Liver (tissue), 3 donors: ENCODE data around the gene PEX5L.

Source experiments
- ATF3 ChIP-seq: IDR thresholded peaks from 2 replicates; pipeline ENCODE4 v1.6.1; 2016; ENCODE audit warnings: antibody characterized with exemption
- CTCF ChIP-seq: fragments of 150-350 bp; IDR thresholded peaks from 2 replicates; pipeline ENCODE4 v1.5.1; 2017; ENCODE audit warnings: improper control_type of control experiment, low read depth, low read length; ENCODE audit not compliant: missing input control
- JUND ChIP-seq, 2 donors: IDR thresholded peaks; 2 replicates each; pipeline ENCODE4 v1.6.1; 2016; ENCODE audit warnings: antibody characterized with exemption in 2 of 2
- RAD21 ChIP-seq, 2 donors: IDR thresholded peaks; 2 replicates each; pipeline ENCODE4 v1.6.1; 2016; ENCODE audit warnings: antibody characterized with exemption in 2 of 2, mild to moderate bottlenecking in 2 of 2
- REST ChIP-seq: IDR thresholded peaks from 2 replicates; pipeline ENCODE4 v1.6.1; 2016; ENCODE audit warnings: antibody characterized with exemption, mild to moderate bottlenecking
- YY1 ChIP-seq: IDR thresholded peaks from 2 replicates; pipeline ENCODE4 v1.6.1; 2016; ENCODE audit warnings: antibody characterized with exemption, mild to moderate bottlenecking
- TF ChIP-seq, protein P1 (sequence below): IDR thresholded peaks from 2 replicates; pipeline ENCODE4 v1.6.1; 2016; ENCODE audit warnings: antibody characterized with exemption
- donor health status: healthy.
- donor health status: healthy.

GRCh38 chr3:179852142-179852905 lies 184.4 kb downstream of the PEX5L start:
- TF ChIP-seq CTCF, result no peak
- no peak for TF ChIP-seq ATF3
- no peak for TF ChIP-seq JUND (IDR thresholded peaks at IDR 0.05)
- no peak for TF ChIP-seq RAD21 (IDR thresholded peaks at IDR 0.05)
- TF ChIP-seq REST, result no peak
- TF ChIP-seq, protein P1, sequence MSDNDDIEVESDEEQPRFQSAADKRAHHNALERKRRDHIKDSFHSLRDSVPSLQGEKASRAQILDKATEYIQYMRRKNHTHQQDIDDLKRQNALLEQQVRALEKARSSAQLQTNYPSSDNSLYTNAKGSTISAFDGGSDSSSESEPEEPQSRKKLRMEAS, result no peak
- no peak for TF ChIP-seq YY1
